H1 (cell line): Measurements from ENCODE around the gene PCDH9. TPM values are rescaled to one million over a fixed set of nuclear protein-coding genes. Genes with fewer than 3 reads are reported as not detected.

Source experiments
- CTCF ChIA-PET: fragments of 300-600 bp; sonication (Branson Sonifier 250); formaldehyde crosslinking; loops from one replicate; lab custom pipeline; 2021; ENCODE audit not compliant: partially characterized antibody; lab: Charles Lee
- POLR2A ChIA-PET: fragments of 300-600 bp; sonication (Branson Sonifier 250); formaldehyde crosslinking; loops from one replicate; lab custom pipeline; 2021; ENCODE audit warnings: inconsistent platforms; ENCODE audit not compliant: partially characterized antibody; lab: Charles Lee
- DNase-seq, 2 experiments: peaks; one replicate each; pipeline versions ENCODE4 v3.0.0 to v3.0.0-alpha.2; 2010 to 2022; ENCODE audit warnings: low spot score in 2 of 2, low read depth in 1 of 2, mixed read lengths in 1 of 2
- FAIRE-seq: peaks from 2 replicates; lab custom pipeline; 2011; peaks lifted over from hg19 to GRCh38; lab: Jason Lieb, UNC
- H2AFZ ChIP-seq: 2 replicates; pipeline ENCODE4 v1.8.1; 2012; ENCODE audit warnings: low read length, inconsistent platforms
- H2AK5ac ChIP-seq: 2 replicates; pipeline ENCODE4 v1.6.1; 2013; ENCODE audit warnings: low read depth, low read length
- H2BK120ac ChIP-seq: replicated peaks from 2 replicates; pipeline ENCODE3; 2013; ENCODE audit warnings: low read depth, low read length, inconsistent platforms
- H2BK12ac ChIP-seq: 2 replicates; pipeline ENCODE4 v1.6.1; 2013; ENCODE audit warnings: low read depth, low read length
- H2BK15ac ChIP-seq: 2 replicates; pipeline ENCODE4 v1.6.1; 2013; ENCODE audit warnings: low read length
- H2BK20ac ChIP-seq: 2 replicates; pipeline ENCODE4 v1.6.1; 2013; ENCODE audit warnings: low read length
- H2BK5ac ChIP-seq: 2 replicates; pipeline ENCODE4 v1.6.1; 2013; ENCODE audit warnings: low read depth, low read length
- H3K14ac ChIP-seq: 2 replicates; pipeline ENCODE4 v1.6.1; 2013; ENCODE audit warnings: inconsistent platforms; ENCODE audit not compliant: insufficient read length
- H3K18ac ChIP-seq: 2 replicates; pipeline ENCODE4 v1.6.1; 2013; ENCODE audit warnings: low read length; ENCODE audit errors: extremely low read depth
- H3K23ac ChIP-seq: 2 replicates; pipeline ENCODE4 v1.6.1; 2013; ENCODE audit warnings: inconsistent platforms; ENCODE audit not compliant: insufficient read length
- H3K23me2 ChIP-seq: 2 replicates; pipeline ENCODE4 v1.6.1; 2013; ENCODE audit warnings: low read depth, low read length
- H3K27ac ChIP-seq: 2 replicates; pipeline ENCODE4 v1.6.1; 2011; ENCODE audit warnings: low read depth, low read length, inconsistent platforms
- H3K27me3 ChIP-seq, 4 experiments: replicated peaks in 1 of 4; 1 replicate in 1 of 4; 2 replicates in 3 of 4; pipeline versions ENCODE4 v1.6.1 to v1.8.1; 2011 to 2013; ENCODE audit warnings: low read length in 3 of 4, mild to moderate bottlenecking in 3 of 4, inconsistent platforms in 2 of 4, mixed read lengths in 2 of 4, moderate library complexity in 1 of 4; ENCODE audit not compliant: control insufficient read depth in 3 of 4, insufficient read depth in 3 of 4; ENCODE audit errors: extremely low read depth in 1 of 4
- H3K36me3 ChIP-seq, 4 experiments: 2 replicates each; pipeline versions ENCODE4 v1.6.1 to v1.8.1; 2011 to 2013; ENCODE audit warnings: mild to moderate bottlenecking in 4 of 4, low read length in 3 of 4, moderate library complexity in 2 of 4, control low read depth in 1 of 4, inconsistent platforms in 1 of 4; ENCODE audit not compliant: insufficient read depth in 4 of 4, control insufficient read depth in 2 of 4
- H3K4ac ChIP-seq: replicated peaks from 2 replicates; pipeline ENCODE3; 2013; ENCODE audit warnings: low read length, low read depth, mixed read lengths, inconsistent platforms; ENCODE audit not compliant: insufficient read length
- H3K4me1 ChIP-seq, 4 experiments: replicated peaks in 1 of 4; 1 replicate in 1 of 4; 2 replicates in 3 of 4; pipeline versions ENCODE4 v1.6.1 to v1.8.1; 2011 to 2013; ENCODE audit warnings: low read length in 3 of 4, inconsistent platforms in 2 of 4, mixed read lengths in 1 of 4; ENCODE audit not compliant: insufficient read depth in 4 of 4, control insufficient read depth in 3 of 4
- H3K4me2 ChIP-seq, 2 experiments: 2 replicates each; pipeline versions ENCODE4 v1.6.1 to v1.8.1; 2011 to 2013; ENCODE audit warnings: low read depth in 2 of 2, low read length in 2 of 2, control low read depth in 1 of 2, inconsistent platforms in 1 of 2, mild to moderate bottlenecking in 1 of 2; ENCODE audit not compliant: insufficient read depth in 1 of 2
- H3K4me3 ChIP-seq, 4 experiments: fragments of 200-600, 300-600 bp in 1 of 4; sonication (generic), shearing (Covaris generic), sonication (Bioruptor Twin) in 1 of 4; 2 replicates each; pipeline versions ENCODE4 v1.5.1 to v1.8.1; 2011 to 2016; ENCODE audit warnings: low read length in 4 of 4, low read depth in 3 of 4, control low read depth in 2 of 4, inconsistent platforms in 2 of 4, mild to moderate bottlenecking in 2 of 4, mixed read lengths in 1 of 4, moderate library complexity in 1 of 4; ENCODE audit not compliant: insufficient read depth in 2 of 4; ENCODE audit errors: extremely low read depth in 1 of 4
- H3K56ac ChIP-seq: replicated peaks from 2 replicates; pipeline ENCODE3; 2013; ENCODE audit warnings: low read depth, mild to moderate bottlenecking, mixed read lengths, low read length, inconsistent platforms; ENCODE audit not compliant: insufficient read length
- H3K79me1 ChIP-seq: 2 replicates; pipeline ENCODE4 v1.6.1; 2013; ENCODE audit warnings: low read depth, low read length, control low read depth
- H3K79me2 ChIP-seq, 2 experiments: 2 replicates each; pipeline versions ENCODE4 v1.6.1 to v1.8.1; 2012 to 2013; ENCODE audit warnings: low read length in 2 of 2, mild to moderate bottlenecking in 2 of 2, inconsistent platforms in 1 of 2; ENCODE audit not compliant: insufficient read depth in 2 of 2, control insufficient read depth in 1 of 2
- H3K9ac ChIP-seq, 4 experiments: replicated peaks in 1 of 4; 1 replicate in 1 of 4; 2 replicates in 3 of 4; pipeline versions ENCODE4 v1.6.1 to v1.8.1; 2011 to 2013; ENCODE audit warnings: low read depth in 3 of 4, low read length in 3 of 4, control low read depth in 2 of 4, mild to moderate bottlenecking in 2 of 4, moderate library complexity in 2 of 4, inconsistent platforms in 1 of 4; ENCODE audit errors: extremely low read depth in 1 of 4
- H3K9me3 ChIP-seq, 2 experiments: 2 replicates each; pipeline versions ENCODE4 v1.6.1 to v1.8.1; 2012 to 2013; ENCODE audit warnings: mild to moderate bottlenecking in 2 of 2, moderate library complexity in 2 of 2, control low read depth in 1 of 2, inconsistent platforms in 1 of 2, low read depth in 1 of 2, low read length in 1 of 2, mixed read lengths in 1 of 2; ENCODE audit not compliant: insufficient read depth in 2 of 2
- H4K20me1 ChIP-seq, 2 experiments: replicated peaks in 1 of 2; 2 replicates each; pipeline versions ENCODE3 to v1.8.1; 2011 to 2013; ENCODE audit warnings: inconsistent platforms in 2 of 2, low read length in 2 of 2, mild to moderate bottlenecking in 1 of 2; ENCODE audit not compliant: insufficient read depth in 2 of 2, control insufficient read depth in 1 of 2
- H4K5ac ChIP-seq: 2 replicates; pipeline ENCODE4 v1.6.1; 2013; ENCODE audit warnings: low read length, low read depth, mixed read lengths, inconsistent platforms; ENCODE audit not compliant: insufficient read length
- H4K8ac ChIP-seq: 2 replicates; pipeline ENCODE4 v1.8.0; 2013; ENCODE audit warnings: mild to moderate bottlenecking, moderate library complexity, low read length, inconsistent platforms; ENCODE audit not compliant: insufficient read depth; ENCODE audit errors: extremely low read depth
- H4K91ac ChIP-seq: replicated peaks from 2 replicates; pipeline ENCODE3; 2013; ENCODE audit warnings: low read length, mixed read lengths, inconsistent platforms; ENCODE audit not compliant: insufficient read length
- BACH1 ChIP-seq: IDR thresholded peaks from 2 replicates; pipeline ENCODE4 v1.6.1; 2012; ENCODE audit warnings: low read length, improper control_type of control experiment
- BRCA1 ChIP-seq: IDR thresholded peaks from 2 replicates; pipeline ENCODE4 v1.6.1; 2012; ENCODE audit warnings: low read depth, low read length, improper control_type of control experiment
- CEBPB ChIP-seq: IDR thresholded peaks from 2 replicates; pipeline ENCODE4 v1.6.1; 2012; ENCODE audit warnings: low read depth, low read length
- CHD1 ChIP-seq: IDR thresholded peaks from 2 replicates; pipeline ENCODE4 v1.6.1; 2012; ENCODE audit warnings: low read depth, low read length, improper control_type of control experiment
- EZH2 ChIP-seq: fragments of 200-600 bp; sonication (generic); IDR thresholded peaks from 2 replicates; pipeline ENCODE4 v1.7.1; 2012; ENCODE audit warnings: low read depth, mild to moderate bottlenecking, moderate library complexity, low read length, inconsistent platforms; ENCODE audit not compliant: severe bottlenecking
- FOSL1 ChIP-seq: IDR thresholded peaks from 2 replicates; pipeline ENCODE4 v1.6.1; 2011; ENCODE audit warnings: mild to moderate bottlenecking, low read depth, low read length, moderate library complexity; ENCODE audit not compliant: insufficient read depth
- HDAC6 ChIP-seq: IDR thresholded peaks from one replicate; pipeline ENCODE4 v1.7.1; 2012; ENCODE audit warnings: low read depth, mild to moderate bottlenecking, inconsistent platforms, low read length, moderate library complexity
- KDM1A ChIP-seq: fragments of 200-600, 300-600 bp; sonication (generic); IDR thresholded peaks from 2 replicates; pipeline ENCODE4 v1.7.1; 2016; ENCODE audit warnings: mild to moderate bottlenecking, low read length, borderline replicate concordance
- RBBP5 ChIP-seq: IDR thresholded peaks from 2 replicates; pipeline ENCODE4 v1.7.1; 2012; ENCODE audit warnings: low read depth, mild to moderate bottlenecking, inconsistent platforms, low read length, moderate library complexity, borderline replicate concordance
- SIX5 ChIP-seq: IDR thresholded peaks from 2 replicates; pipeline ENCODE4 v1.6.1; 2011; ENCODE audit warnings: mild to moderate bottlenecking, low read depth, low read length
- SP2 ChIP-seq: IDR thresholded peaks from 2 replicates; pipeline ENCODE4 v1.6.1; 2012; ENCODE audit warnings: mild to moderate bottlenecking, low read length, inconsistent platforms
- TAF7 ChIP-seq: optimal IDR thresholded peaks from 2 replicates; pipeline ENCODE3; 2011; ENCODE audit warnings: low read depth, mild to moderate bottlenecking, inconsistent platforms, low read length, moderate library complexity, borderline replicate concordance
- TBP ChIP-seq: IDR thresholded peaks from 2 replicates; pipeline ENCODE4 v1.6.1; 2011; ENCODE audit warnings: low read depth, low read length, improper control_type of control experiment
- TEAD4 ChIP-seq: IDR thresholded peaks from 2 replicates; pipeline ENCODE4 v1.6.1; 2012; ENCODE audit warnings: low read depth, low read length, inconsistent platforms, mixed read lengths
- ZNF274 ChIP-seq: IDR thresholded peaks from 2 replicates; pipeline ENCODE4 v1.7.0; 2012; ENCODE audit warnings: low read length, borderline replicate concordance; ENCODE audit errors: extremely low read depth
- WGBS, 2 experiments: shearing (Covaris generic) in 1 of 2; methylation state at CpG; one replicate each; pipeline versions ENCODE4 v1.1.6 to v1.1.7; 2013 to 2015; ENCODE audit warnings: low lambda C conversion rate in 2 of 2, mixed read lengths in 2 of 2, inconsistent platforms in 1 of 2, low coverage in 1 of 2, missing lambda C conversion rate in 1 of 2; ENCODE audit not compliant: insufficient replicate concordance in 2 of 2, insufficient coverage in 1 of 2, insufficient read length in 1 of 2; ENCODE audit errors: extremely low coverage in 1 of 2, missing lambda C conversion rate in 1 of 2; 5-methylcytosine and 5-hydroxymethylcytosine counted together
- polyA plus RNA-seq, 7 experiments: library from polyadenylated mRNA; depleted of rRNA in 3 of 7; stranded (reverse) in 5 of 7; unstranded in 2 of 7; fragments of >200 nt in 5 of 7; fragments of 200-250 nt in 2 of 7; gene quantifications; 1 replicate in 5 of 7; 2 replicates in 1 of 7; 4 replicates in 1 of 7; pipeline versions ENCODE4 v1.2.1 to v1.2.3, GENCODE V29; 2011 to 2013; ENCODE audit warnings: missing spikeins in 2 of 7, mixed read lengths in 2 of 7
- total RNA-seq: library from RNA; stranded (reverse); fragmentation: NEBNext Ultra II Directional; extraction: Animal tissue kit (Norgen Biotek cat#: 25700); gene quantifications from 2 replicates; pipeline ENCODE4 v1.2.1, GENCODE V29; 2021

Gene PCDH9
- total and polyA plus RNA-seq, 2 of the 8 experiments (the other 6 are each of a cell fraction or from before 2014, with no cell fraction given), result 0.12 to 0.60 TPM

DNA sequence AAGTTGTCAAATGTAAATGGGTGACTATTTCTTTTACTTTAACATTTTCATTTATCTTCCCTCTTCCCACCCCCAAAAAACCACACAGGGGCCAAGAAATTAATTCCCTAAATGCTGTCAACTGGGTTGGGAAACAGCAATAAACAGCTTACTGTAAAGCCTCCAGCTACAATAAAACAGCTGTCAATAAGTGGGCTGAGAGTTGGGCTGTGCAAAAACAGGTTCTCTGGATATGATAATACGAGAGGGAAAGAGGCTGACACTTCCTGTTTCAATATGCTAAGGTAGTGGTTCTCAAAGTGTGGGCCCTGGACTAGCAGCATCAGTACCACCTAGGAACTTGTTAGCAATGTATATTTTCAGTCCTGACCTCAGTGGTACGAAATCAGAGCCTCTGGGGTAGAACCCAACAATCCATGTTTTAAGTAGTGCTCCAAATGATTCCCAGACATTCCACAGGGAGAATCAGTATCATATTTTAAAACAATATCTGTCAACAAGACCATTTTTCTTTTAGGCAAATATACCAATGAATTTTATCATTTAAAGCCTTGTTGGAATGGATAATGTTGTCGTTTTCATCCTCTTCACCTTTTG is 8.4 kb downstream of the PCDH9 start:
- H3K14ac ChIP-seq, result no peak overlapping the region
- no peak overlapping the region for H3K4me3 ChIP-seq
- no peak overlapping the region for H2BK12ac ChIP-seq
- H2BK20ac ChIP-seq, result no peak overlapping the region
- ChIA-PET CTCF (no interaction called here), POLR2A (no interaction called here)
- no peak overlapping the region for H4K91ac ChIP-seq
- no peak overlapping the region for H2BK120ac ChIP-seq
- FAIRE-seq (no peak), DNase-seq (no peak)
- no peaks in the 10 kb centered on the region for H4K20me1 ChIP-seq
- no peak overlapping the region for H4K5ac ChIP-seq
- H4K8ac ChIP-seq, result no peak overlapping the region
- no peaks in the 10 kb centered on the region for H3K79me1 ChIP-seq
- no peak overlapping the region for H2AFZ ChIP-seq
- no peak overlapping the region for H3K4ac ChIP-seq
- peaks cover 0 to 2% (median 1%) of the 10 kb centered on the region in 4 experiments; a peak in 2 of 7 replicates for H3K4me1 ChIP-seq
- H3K27me3 ChIP-seq, result no peaks in the 10 kb centered on the region
- no peaks in the 10 kb centered on the region for H3K36me3 ChIP-seq
- no peak overlapping the region for H3K4me2 ChIP-seq
- no peak overlapping the region for H3K23ac ChIP-seq
- H3K79me2 ChIP-seq, result no peaks in the 10 kb centered on the region
- no peaks in the 10 kb centered on the region for H3K23me2 ChIP-seq
- no peak overlapping the region for H2AK5ac ChIP-seq
- no peak overlapping the region for H2BK15ac ChIP-seq
- no peak for TF ChIP-seq HDAC6
- no peak for TF ChIP-seq ZNF274
- no peak for TF ChIP-seq TBP
- TF ChIP-seq FOSL1, result no peak
- TF ChIP-seq KDM1A, result no peak
- TF ChIP-seq SIX5, result no peak
- TF ChIP-seq TAF7, result no peak
- no peak for TF ChIP-seq EZH2
- no peak for TF ChIP-seq TEAD4
- TF ChIP-seq CHD1, result no peak
- TF ChIP-seq CEBPB, result no peak
- TF ChIP-seq RBBP5, result no peak
- no peak for TF ChIP-seq BACH1
- TF ChIP-seq SP2, result no peak
- no peak for TF ChIP-seq BRCA1
- H3K27ac ChIP-seq, result no peak overlapping the region
- H3K9ac ChIP-seq, result no peak overlapping the region
- no peak overlapping the region for H3K18ac ChIP-seq
- no peak overlapping the region for H2BK5ac ChIP-seq
- WGBS, 2 experiments, result 94% methylated on average over 3 of the region's 3 CpGs; no CpG with 5 or more reads in 1 of the 2 experiments
- H3K56ac ChIP-seq, result no peak overlapping the region
- no peaks in the 10 kb centered on the region for H3K9me3 ChIP-seq
